Fibroblast of lung (primary cell): ENCODE measurements around the gene GLTPD2.

Experiments used
- EZH2 ChIP-seq: IDR thresholded peaks from 2 replicates; pipeline ENCODE4 v1.5.1; 2012; ENCODE audit warnings: low read length, control low read depth, mild to moderate bottlenecking; ENCODE audit errors: missing control alignments
- TF ChIP-seq, protein P1 (sequence below), 2 donors: IDR thresholded peaks in 1 of 2; conservative IDR thresholded peaks in 1 of 2; 1 replicate in 1 of 2; 2 replicates in 1 of 2; pipeline ENCODE4 v1.5.1; 2011 to 2012; ENCODE audit warnings: low read length in 2 of 2, control low read depth in 1 of 2, inconsistent platforms in 1 of 2, low read depth in 1 of 2, mild to moderate bottlenecking in 1 of 2

DNA sequence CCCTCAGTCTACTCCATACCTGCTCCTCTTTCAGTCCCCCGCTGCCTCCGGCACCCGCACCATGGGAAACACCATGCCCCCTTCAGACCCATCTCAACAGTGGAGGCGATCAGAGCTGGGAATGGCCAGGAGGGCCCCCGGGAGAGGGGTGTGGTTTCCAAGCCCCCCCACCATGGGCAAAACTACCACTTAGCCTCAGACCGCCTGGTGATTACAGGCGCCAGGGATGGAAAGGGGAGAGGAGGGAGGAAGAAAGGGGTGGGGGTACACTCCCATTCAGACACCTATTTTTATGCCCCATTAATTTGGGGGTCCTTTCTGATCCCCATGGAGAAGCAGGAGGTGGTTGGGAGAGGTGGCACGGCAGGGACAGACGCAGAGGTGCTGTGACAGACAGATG lies 13.5 kb downstream of the GLTPD2 start, which contains the start of gene C17orf114:
- TF ChIP-seq EZH2 = no peak
- TF ChIP-seq, protein P1, sequence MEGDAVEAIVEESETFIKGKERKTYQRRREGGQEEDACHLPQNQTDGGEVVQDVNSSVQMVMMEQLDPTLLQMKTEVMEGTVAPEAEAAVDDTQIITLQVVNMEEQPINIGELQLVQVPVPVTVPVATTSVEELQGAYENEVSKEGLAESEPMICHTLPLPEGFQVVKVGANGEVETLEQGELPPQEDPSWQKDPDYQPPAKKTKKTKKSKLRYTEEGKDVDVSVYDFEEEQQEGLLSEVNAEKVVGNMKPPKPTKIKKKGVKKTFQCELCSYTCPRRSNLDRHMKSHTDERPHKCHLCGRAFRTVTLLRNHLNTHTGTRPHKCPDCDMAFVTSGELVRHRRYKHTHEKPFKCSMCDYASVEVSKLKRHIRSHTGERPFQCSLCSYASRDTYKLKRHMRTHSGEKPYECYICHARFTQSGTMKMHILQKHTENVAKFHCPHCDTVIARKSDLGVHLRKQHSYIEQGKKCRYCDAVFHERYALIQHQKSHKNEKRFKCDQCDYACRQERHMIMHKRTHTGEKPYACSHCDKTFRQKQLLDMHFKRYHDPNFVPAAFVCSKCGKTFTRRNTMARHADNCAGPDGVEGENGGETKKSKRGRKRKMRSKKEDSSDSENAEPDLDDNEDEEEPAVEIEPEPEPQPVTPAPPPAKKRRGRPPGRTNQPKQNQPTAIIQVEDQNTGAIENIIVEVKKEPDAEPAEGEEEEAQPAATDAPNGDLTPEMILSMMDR (conservative IDR thresholded peaks at IDR 0.05 in 1 of 2, IDR thresholded peaks at IDR 0.05 in 1 of 2; ENCODE audit: low read depth in 1 of 2, low read length in 2 of 2) = no peak
